Measurements from ENCODE around the gene HID1. TPM values are rescaled to one million over a fixed set of nuclear protein-coding genes. Genes with fewer than 3 reads are reported as not detected.

The HID1 gene
- total and polyA plus RNA-seq, 2 of the 4 experiments (the other 2 are of a cell fraction) = 0.18 to 1.7 TPM

GRCh38 chr17:74987909-74988711 is 15.6 kb upstream of the HID1 start:
- peak overlapping the region; percentile 94 for H3K4ac ChIP-seq (ENCODE audit: low read depth, low read length)
- peaks cover 15 to 54% of the 10 kb centered on the region in 2 experiments; a peak in 3 of 4 replicates for H3K79me1 ChIP-seq (ENCODE audit: low read depth in 1 of 2, low read length in 2 of 2)
- peaks cover 10% of the 10 kb centered on the region for H3K4me1 ChIP-seq (ENCODE audit: control insufficient read depth, insufficient read depth, low read length)
- peaks cover 4% of the 10 kb centered on the region; the same call in 1 of the 2 replicates for H3K36me3 ChIP-seq (ENCODE audit: control insufficient read depth, insufficient read depth, low read length)
- peak overlapping the region; percentile 98 to 99 for H4K8ac ChIP-seq (ENCODE audit: low read depth in 2 of 2, low read length in 2 of 2)
- ChIA-PET POLR2A (ENCODE audit: unreplicated experiment) (interaction anchor here (0.6 to 2.0 kb wide), 7 partner anchors 12 to 95 kb away, joined by 3 to 8 read pairs (median 4); partner anchors contain the start of genes HID1 and MRPL58), CTCF (interaction anchor here (0.8 to 2.9 kb wide), 7 partner anchors 10 to 192 kb away, joined by 3 to 9 read pairs (median 5); partner anchors contain the start of gene MRPL58)
- TF ChIP-seq RCOR1 (IDR thresholded peaks at IDR 0.05; ENCODE audit: insufficient replicate concordance, low read length) = no peak
- TF ChIP-seq BHLHE40 (IDR thresholded peaks at IDR 0.05; ENCODE audit: low read depth, low read length) = no peak
- TF ChIP-seq MAZ (IDR thresholded peaks at IDR 0.05; ENCODE audit: borderline replicate concordance, low read depth, low read length) = peak; percentile 55; the same call in 1 of the 2 replicates
- TF ChIP-seq CHD1 (IDR thresholded peaks at IDR 0.05; ENCODE audit: low read depth, low read length) = 0 out of 2 replicates have a peak, but pooled peaks have one; percentile 89
- TF ChIP-seq POLR2A (IDR thresholded peaks at IDR 0.05; ENCODE audit: low read depth, low read length) = peak; percentile 73
- TF ChIP-seq MXI1 (IDR thresholded peaks at IDR 0.05; ENCODE audit: borderline replicate concordance, low read depth, low read length) = peak; percentile 63; the same call in 1 of the 2 replicates
- TF ChIP-seq NFE2L2 (IDR thresholded peaks at IDR 0.05; ENCODE audit: low read depth, low read length) = no peak
- peak; percentile 42 for TF ChIP-seq CTCF (conservative IDR thresholded peaks at IDR 0.05; ENCODE audit: low read depth, low read length)
- TF ChIP-seq SMC3 (IDR thresholded peaks at IDR 0.05; ENCODE audit: low read depth, low read length) = peak; percentile 3; the same call in 1 of the 2 replicates
- H3K4me2 ChIP-seq (ENCODE audit: low read depth, low read length) = peak overlapping the region; percentile 93
- dilution Hi-C loops (cut with HindIII; ENCODE audit: low sequenced_read_pairs, unreplicated experiment) (no loop called here), intact Hi-C loops (cut with micrococcal nuclease) (loop anchor here (1.0 to 5.0 kb wide), 3 partner anchors 25 to 124 kb away; partner anchors contain the start of gene MRPL58), in situ Hi-C loops (cut with MboI; ENCODE audit: low sequenced_read_pairs) (no loop called here)
- peak overlapping the region; percentile 95 for H3K4me3 ChIP-seq (ENCODE audit: insufficient read depth, low read depth, low read length)
- peak overlapping the region; percentile 48 for H2BK120ac ChIP-seq (ENCODE audit: low read depth, low read length)
- H3K9ac ChIP-seq (ENCODE audit: low read depth, low read length) = peak overlapping the region; percentile 95
- H2BK20ac ChIP-seq (ENCODE audit: low read depth, low read length) = no peak overlapping the region
- peak overlapping the region; percentile 99 for H4K91ac ChIP-seq (ENCODE audit: insufficient read depth, low read depth, low read length)
- H3K27ac ChIP-seq (ENCODE audit: insufficient read depth, low read length) = peak overlapping the region; percentile 92
- H3K9me3 ChIP-seq (ENCODE audit: control insufficient read depth, insufficient read depth, low read length) = no peaks in the 10 kb centered on the region
- peak overlapping the region; percentile 95 for H2AFZ ChIP-seq (replicated peaks; ENCODE audit: low read length, poor library complexity)
- peak overlapping the region; percentile 99 for H2AK9ac ChIP-seq (replicated peaks; ENCODE audit: low read depth, low read length, poor library complexity)
- peak overlapping the region; percentile 96 for H3K56ac ChIP-seq (ENCODE audit: extremely low read depth, insufficient read depth, low read length)
- peak overlapping the region; percentile 97 for H4K5ac ChIP-seq (ENCODE audit: low read depth, low read length)
- H3K18ac ChIP-seq (ENCODE audit: low read depth, low read length) = peak overlapping the region; percentile 95
- H3K23ac ChIP-seq (ENCODE audit: low read depth, low read length) = peak overlapping the region; percentile 82
- H2AK5ac ChIP-seq (ENCODE audit: low read depth, low read length) = peak overlapping the region; percentile 97
- peak overlapping the region; percentile 95 for H2BK5ac ChIP-seq (ENCODE audit: low read depth, low read length, poor library complexity, severe bottlenecking)
- DNase-seq (peak; percentile 76), ATAC-seq (ENCODE audit: low read depth) (peak; percentile 73)
- H3K9me1 ChIP-seq (ENCODE audit: insufficient read depth, low read length) = peaks cover 23% of the 10 kb centered on the region
- H4K20me1 ChIP-seq (ENCODE audit: insufficient read depth, low read length) = peaks cover 14% of the 10 kb centered on the region
- BruUV-seq (replicated peaks) = no TSS peak
- H2BK15ac ChIP-seq (ENCODE audit: low read depth, low read length) = peak overlapping the region; percentile 75; the same call in 2 of the 3 replicates
- H3K14ac ChIP-seq (replicated peaks; ENCODE audit: low read depth, low read length) = peak overlapping the region; percentile 96
- no peaks in the 10 kb centered on the region for H3K27me3 ChIP-seq (ENCODE audit: control insufficient read depth, insufficient read depth, low read length)
- 0% methylated on average over 48 of the region's 76 CpGs; no CpG with 5 or more reads in 1 of the 2 experiments for WGBS, 2 experiments (ENCODE audit: extremely low coverage in 2 of 2, insufficient read length in 1 of 2)
